Muscle layer of duodenum (tissue), 2 donors: ENCODE data around the gene RMDN2.
"Not testable (repeated sequence)": the region's sequence is repeated elsewhere in the genome, so short reads cannot be mapped to it uniquely, and the experiment has no call there.

Experiments used
- H3K27ac ChIP-seq: one replicate; pipeline ENCODE4 v1.7.0; 2013; ENCODE audit warnings: mild to moderate bottlenecking, low read length
- H3K27me3 ChIP-seq: one replicate; pipeline ENCODE4 v1.7.0; 2013; ENCODE audit warnings: low read depth, mild to moderate bottlenecking, control low read depth, low read length
- H3K36me3 ChIP-seq, 2 donors: one replicate each; pipeline ENCODE4 v1.7.0; 2013; ENCODE audit warnings: low read length in 2 of 2, control low read depth in 1 of 2, mild to moderate bottlenecking in 1 of 2; ENCODE audit not compliant: insufficient read depth in 2 of 2, control insufficient read depth in 1 of 2
- H3K4me1 ChIP-seq, 2 donors: one replicate each; pipeline ENCODE4 v1.7.0; 2013; ENCODE audit warnings: low read length in 2 of 2, mild to moderate bottlenecking in 2 of 2, control low read depth in 1 of 2, moderate library complexity in 1 of 2; ENCODE audit not compliant: insufficient read depth in 2 of 2, control insufficient read depth in 1 of 2
- H3K4me3 ChIP-seq, 2 donors: one replicate each; pipeline ENCODE4 v1.7.0; 2013; ENCODE audit warnings: low read length in 2 of 2, low read depth in 1 of 2, mild to moderate bottlenecking in 1 of 2
- H3K9me3 ChIP-seq, 2 donors: one replicate each; pipeline ENCODE4 v1.7.0; 2013; ENCODE audit warnings: low read length in 2 of 2, control low read depth in 1 of 2, mild to moderate bottlenecking in 1 of 2; ENCODE audit not compliant: control insufficient read depth in 1 of 2
- donor health status: healthy.

RMDN2 gene

GRCh38 chr2:37997629-37998028 lies 72.5 kb downstream of the RMDN2 start:
- peak overlapping the region; percentile 18 for H3K27ac ChIP-seq
- H3K27me3 ChIP-seq, result no peaks in the 10 kb centered on the region
- H3K4me3 ChIP-seq, result no peak overlapping the region
- peaks cover 4 to 6% of the 10 kb centered on the region in 2 donors for H3K9me3 ChIP-seq
- H3K4me1 ChIP-seq, result no peaks in the 10 kb centered on the region
- H3K36me3 ChIP-seq, result peaks cover 0 to 5% of the 10 kb centered on the region in 2 donors

- Histone ChIP-seq H3K4me3 (no peak overlapping the region), H3K9me3 (peaks cover 4 to 6% of the 10 kb centered on the region in 2 donors), H3K27me3 (no peaks in the 10 kb centered on the region), H3K27ac (no peak overlapping the region), H3K4me1 (no peaks in the 10 kb centered on the region), H3K36me3 (peaks cover 0 to 5% of the 10 kb centered on the region in 2 donors)
Measured at GRCh38 chr2:38000485-38001222, 75.6 kb downstream of the RMDN2 start.

GRCh38 chr2:38010187-38010586 lies 85.1 kb downstream of the RMDN2 start:
- not testable (repeated sequence) for H3K4me1 ChIP-seq, H3K27me3 ChIP-seq, H3K27ac ChIP-seq, H3K36me3 ChIP-seq, H3K4me3 ChIP-seq, H3K9me3 ChIP-seq

GRCh38 chr2:38010995-38011394 lies 85.9 kb downstream of the RMDN2 start:
- Histone ChIP-seq H3K9me3 (no peaks in the 10 kb centered on the region), H3K4me3 (no peak overlapping the region), H3K4me1 (peaks cover 0 to 2% of the 10 kb centered on the region in 2 donors)

GRCh38 chr2:38013158-38013752 lies 88.2 kb downstream of the RMDN2 start:
- no peaks in the 10 kb centered on the region for H3K36me3 ChIP-seq
- peaks cover 0 to 2% of the 10 kb centered on the region in 2 donors for H3K4me1 ChIP-seq
- no peaks in the 10 kb centered on the region for H3K9me3 ChIP-seq
- H3K4me3 ChIP-seq, result no peak overlapping the region
- H3K27ac ChIP-seq, result no peak overlapping the region
- no peaks in the 10 kb centered on the region for H3K27me3 ChIP-seq

More at GRCh38 chr2:38010995-38011394, 85.9 kb downstream of the RMDN2 start:
- no peak overlapping the region for H3K27ac ChIP-seq
- H3K27me3 ChIP-seq, result no peaks in the 10 kb centered on the region
- H3K36me3 ChIP-seq, result no peaks in the 10 kb centered on the region

GRCh38 chr2:38016219-38016618 lies 91.1 kb downstream of the RMDN2 start:
- no peaks in the 10 kb centered on the region for H3K4me1 ChIP-seq
- H3K4me3 ChIP-seq, result no peak overlapping the region
- no peak overlapping the region for H3K27ac ChIP-seq
- H3K27me3 ChIP-seq, result no peaks in the 10 kb centered on the region
- no peaks in the 10 kb centered on the region for H3K36me3 ChIP-seq
- no peaks in the 10 kb centered on the region for H3K9me3 ChIP-seq

- Histone ChIP-seq H3K4me3 (no peak overlapping the region), H3K27ac (no peak overlapping the region), H3K4me1 (no peaks in the 10 kb centered on the region), H3K27me3 (no peaks in the 10 kb centered on the region), H3K36me3 (no peaks in the 10 kb centered on the region), H3K9me3 (no peaks in the 10 kb centered on the region)
Measured at GRCh38 chr2:38017836-38018235, 92.7 kb downstream of the RMDN2 start.

- H3K27me3 ChIP-seq, H3K4me1 ChIP-seq, H3K9me3 ChIP-seq, H3K4me3 ChIP-seq, H3K27ac ChIP-seq, H3K36me3 ChIP-seq: not testable (repeated sequence)
Measured at GRCh38 chr2:38020359-38021069, 95.4 kb downstream of the RMDN2 start.

- no peaks in the 10 kb centered on the region for H3K27me3 ChIP-seq
- no peaks in the 10 kb centered on the region for H3K36me3 ChIP-seq
- H3K4me1 ChIP-seq, result no peaks in the 10 kb centered on the region
- no peak overlapping the region for H3K4me3 ChIP-seq
- peaks cover 0 to 2% of the 10 kb centered on the region in 2 donors for H3K9me3 ChIP-seq
- no peak overlapping the region for H3K27ac ChIP-seq
Measured at GRCh38 chr2:38021589-38021988, 96.5 kb downstream of the RMDN2 start.

GRCh38 chr2:38026846-38027245 lies 101.8 kb downstream of the RMDN2 start:
- Histone ChIP-seq H3K4me1 (no peaks in the 10 kb centered on the region), H3K9me3 (peaks cover 0 to 2% of the 10 kb centered on the region in 2 donors), H3K36me3 (no peaks in the 10 kb centered on the region), H3K4me3 (no peak overlapping the region), H3K27ac (no peak overlapping the region), H3K27me3 (no peaks in the 10 kb centered on the region)

- H3K4me1 ChIP-seq, result no peaks in the 10 kb centered on the region
- H3K27ac ChIP-seq, result no peak overlapping the region
- no peaks in the 10 kb centered on the region for H3K36me3 ChIP-seq
- H3K4me3 ChIP-seq, result no peak overlapping the region
- H3K27me3 ChIP-seq, result no peaks in the 10 kb centered on the region
- peaks cover 0 to 2% of the 10 kb centered on the region in 2 donors for H3K9me3 ChIP-seq
Measured at GRCh38 chr2:38028829-38029228, 103.7 kb downstream of the RMDN2 start.
